Tibial nerve (tissue), 3 donors: Measurements from ENCODE around the gene FOXF2.

Experiments used
- POLR2A ChIP-seq, 2 donors: fragments of 450-650 bp; IDR thresholded peaks; one replicate each; pipeline ENCODE4 v1.6.1; 2017; ENCODE audit warnings: antibody characterized with exemption in 2 of 2, mild to moderate bottlenecking in 2 of 2, moderate library complexity in 2 of 2
- TF ChIP-seq, protein P1 (sequence below), 5 experiments: fragments of 200-600 bp in 3 of 5; fragments of 450-650 bp in 2 of 5; sonication (generic) in 3 of 5; IDR thresholded peaks; one replicate each; pipeline ENCODE4 v1.5.1; 2016 to 2019; ENCODE audit warnings: antibody characterized with exemption in 5 of 5, mild to moderate bottlenecking in 3 of 5, moderate library complexity in 2 of 5

DNA sequence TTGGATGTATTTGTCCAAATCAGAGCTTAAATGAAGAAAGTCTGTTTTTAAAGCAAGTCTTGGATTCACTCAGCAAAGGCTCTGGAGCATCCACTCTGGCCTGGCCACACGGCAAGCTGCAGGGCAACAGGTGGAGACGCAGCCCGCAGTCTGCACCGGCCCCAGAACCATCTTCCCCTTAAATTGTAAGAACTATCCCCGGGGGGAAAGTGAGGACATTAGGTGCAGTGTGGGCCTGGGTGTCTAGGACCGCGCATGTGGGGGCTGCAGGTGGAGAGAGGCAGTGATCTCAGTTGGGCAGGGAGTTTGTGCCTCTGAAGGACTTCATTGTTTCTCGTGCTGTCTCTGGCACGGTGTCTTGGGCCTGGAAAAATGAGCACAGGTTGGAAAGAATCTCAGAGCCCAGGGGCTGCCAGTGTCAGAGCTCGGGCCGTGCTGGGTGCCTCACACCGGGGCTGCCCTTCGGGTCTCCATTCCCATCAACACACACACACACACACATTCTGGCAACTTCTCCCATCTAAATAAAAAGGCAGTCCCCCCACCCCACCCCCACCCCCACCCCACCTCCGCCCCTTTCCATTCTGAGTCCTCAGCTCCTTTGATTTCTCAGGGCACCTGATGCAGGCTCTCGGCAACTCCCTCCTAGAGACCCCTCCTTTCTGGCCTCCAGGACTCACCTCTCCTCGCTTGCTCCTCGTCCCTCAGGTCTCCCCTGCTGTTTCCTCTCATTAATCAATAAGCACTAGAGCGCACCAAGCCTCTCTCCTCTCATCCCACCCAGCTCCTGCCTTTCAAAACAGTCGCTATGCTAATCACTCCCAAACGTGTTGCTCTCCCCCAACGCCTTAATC is 48.4 kb downstream of the FOXF2 start:
- TF ChIP-seq POLR2A (IDR thresholded peaks at IDR 0.05): no peak
- TF ChIP-seq, protein P1, sequence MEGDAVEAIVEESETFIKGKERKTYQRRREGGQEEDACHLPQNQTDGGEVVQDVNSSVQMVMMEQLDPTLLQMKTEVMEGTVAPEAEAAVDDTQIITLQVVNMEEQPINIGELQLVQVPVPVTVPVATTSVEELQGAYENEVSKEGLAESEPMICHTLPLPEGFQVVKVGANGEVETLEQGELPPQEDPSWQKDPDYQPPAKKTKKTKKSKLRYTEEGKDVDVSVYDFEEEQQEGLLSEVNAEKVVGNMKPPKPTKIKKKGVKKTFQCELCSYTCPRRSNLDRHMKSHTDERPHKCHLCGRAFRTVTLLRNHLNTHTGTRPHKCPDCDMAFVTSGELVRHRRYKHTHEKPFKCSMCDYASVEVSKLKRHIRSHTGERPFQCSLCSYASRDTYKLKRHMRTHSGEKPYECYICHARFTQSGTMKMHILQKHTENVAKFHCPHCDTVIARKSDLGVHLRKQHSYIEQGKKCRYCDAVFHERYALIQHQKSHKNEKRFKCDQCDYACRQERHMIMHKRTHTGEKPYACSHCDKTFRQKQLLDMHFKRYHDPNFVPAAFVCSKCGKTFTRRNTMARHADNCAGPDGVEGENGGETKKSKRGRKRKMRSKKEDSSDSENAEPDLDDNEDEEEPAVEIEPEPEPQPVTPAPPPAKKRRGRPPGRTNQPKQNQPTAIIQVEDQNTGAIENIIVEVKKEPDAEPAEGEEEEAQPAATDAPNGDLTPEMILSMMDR (IDR thresholded peaks at IDR 0.05): no peak
